Neural cell (in vitro differentiated cells): ENCODE results near the gene GUCD1. TPM values are rescaled to one million over a fixed set of nuclear protein-coding genes. Genes with fewer than 3 reads are reported as not detected.

Experiments used
- H2AFZ ChIP-seq: fragments of 200-600, 300-800 bp; sonication (generic), shearing (Covaris generic); 2 replicates; pipeline ENCODE4 v1.6.0; 2014; ENCODE audit warnings: low read depth, mild to moderate bottlenecking, antibody characterized with exemption, low read length, moderate library complexity
- H3F3A ChIP-seq: fragments of 200-600 bp; shearing (Covaris generic); 2 replicates; pipeline ENCODE4 v1.6.1; 2016; ENCODE audit warnings: mild to moderate bottlenecking, moderate library complexity, mixed read lengths, antibody characterized with exemption, low read length; ENCODE audit not compliant: insufficient read depth, poor library complexity, severe bottlenecking
- H3K27ac ChIP-seq: fragments of 200-600, 300-800 bp; sonication (generic), shearing (Covaris generic); 2 replicates; pipeline ENCODE4 v1.5.1; 2014; ENCODE audit warnings: mild to moderate bottlenecking, low read length, moderate library complexity
- H3K27me3 ChIP-seq: fragments of 300-800, 200-600 bp; sonication (generic), shearing (Covaris generic); 2 replicates; pipeline ENCODE4 v1.6.0; 2014; ENCODE audit warnings: mild to moderate bottlenecking, low read depth, low read length, moderate library complexity; ENCODE audit not compliant: insufficient read depth
- H3K36me3 ChIP-seq: fragments of 300-800, 200-600 bp; sonication (generic), shearing (Covaris generic); 2 replicates; pipeline ENCODE4 v1.5.1; 2014; ENCODE audit warnings: mild to moderate bottlenecking, antibody characterized with exemption, low read length, moderate library complexity; ENCODE audit not compliant: insufficient read depth
- H3K4me2 ChIP-seq: fragments of 300-800, 200-600 bp; sonication (generic), shearing (Covaris generic); 2 replicates; pipeline ENCODE4 v1.6.0; 2014; ENCODE audit warnings: mild to moderate bottlenecking, low read length
- H3K4me3 ChIP-seq: fragments of 300-800, 200-600 bp; sonication (generic), shearing (Covaris generic); 2 replicates; pipeline ENCODE4 v1.5.1; 2014; ENCODE audit warnings: mild to moderate bottlenecking, low read length, moderate library complexity
- H3K79me2 ChIP-seq: fragments of 200-600 bp; shearing (Covaris generic); replicated peaks from 2 replicates; pipeline ENCODE4 v1.6.0; 2014; ENCODE audit warnings: mild to moderate bottlenecking, low read length, moderate library complexity; ENCODE audit not compliant: insufficient read depth
- H3K9ac ChIP-seq: fragments of 300-800, 200-600 bp; sonication (generic), shearing (Covaris generic); 2 replicates; pipeline ENCODE4 v1.6.1; 2016; ENCODE audit warnings: mild to moderate bottlenecking, low read length, mixed read lengths
- H3K9me2 ChIP-seq: fragments of 200-600 bp; shearing (Covaris generic); 2 replicates; pipeline ENCODE4 v1.6.1; 2016; ENCODE audit warnings: mild to moderate bottlenecking, low read length, mixed read lengths; ENCODE audit not compliant: insufficient read depth
- H3K9me3 ChIP-seq: fragments of 200-600, 300-800 bp; sonication (generic), shearing (Covaris generic); 2 replicates; pipeline ENCODE4 v1.6.1; 2016; ENCODE audit warnings: mild to moderate bottlenecking, mixed run types, low read length, moderate library complexity, mixed read lengths
- H4K20me1 ChIP-seq: fragments of 200-600 bp; shearing (Covaris generic); 2 replicates; pipeline ENCODE4 v1.6.1; 2016; ENCODE audit warnings: mild to moderate bottlenecking, mixed run types; ENCODE audit not compliant: insufficient read depth
- CTCF ChIP-seq: fragments of 450-650 bp; IDR thresholded peaks from 2 replicates; pipeline ENCODE4 v1.5.1; 2014; ENCODE audit warnings: antibody characterized with exemption, mild to moderate bottlenecking, moderate library complexity; ENCODE audit not compliant: poor library complexity, severe bottlenecking
- EP300 ChIP-seq: fragments of 450-650 bp; conservative IDR thresholded peaks from 2 replicates; pipeline ENCODE4 v1.6.1; 2014; ENCODE audit warnings: antibody characterized with exemption, mild to moderate bottlenecking, moderate library complexity; ENCODE audit not compliant: poor library complexity, severe bottlenecking
- EZH2 ChIP-seq: fragments of 200-600, 300-800 bp; shearing (Covaris generic), sonication (generic); IDR thresholded peaks from 2 replicates; pipeline ENCODE4 v1.6.1; 2014; ENCODE audit warnings: antibody characterized with exemption, low read length, borderline replicate concordance, mild to moderate bottlenecking; ENCODE audit not compliant: insufficient read depth, poor library complexity, severe bottlenecking
- MXI1 ChIP-seq: fragments of 450-650 bp; conservative IDR thresholded peaks from 2 replicates; pipeline ENCODE4 v1.6.1; 2014; ENCODE audit warnings: antibody characterized with exemption, mild to moderate bottlenecking; ENCODE audit not compliant: poor library complexity, severe bottlenecking
- POLR2AphosphoS5 ChIP-seq: IDR thresholded peaks from 2 replicates; pipeline ENCODE4 v1.6.1; 2012
- RAD21 ChIP-seq: fragments of 450-650 bp; conservative IDR thresholded peaks from 2 replicates; pipeline ENCODE4 v1.6.1; 2014; ENCODE audit warnings: antibody characterized with exemption, mild to moderate bottlenecking, moderate library complexity
- REST ChIP-seq: IDR thresholded peaks from 2 replicates; pipeline ENCODE4 v1.6.1; 2012; ENCODE audit warnings: borderline replicate concordance
- SMC3 ChIP-seq: fragments of 450-650 bp; conservative IDR thresholded peaks from 2 replicates; pipeline ENCODE4 v1.6.1; 2014; ENCODE audit warnings: antibody characterized with exemption, mild to moderate bottlenecking, moderate library complexity; ENCODE audit not compliant: poor library complexity
- TAF1 ChIP-seq: IDR thresholded peaks from 2 replicates; pipeline ENCODE4 v1.6.1; 2012; ENCODE audit warnings: low read depth
- polyA plus RNA-seq: library from polyadenylated mRNA; depleted of rRNA; stranded (reverse); fragments of >200 nt; gene quantifications from 2 replicates; pipeline ENCODE4 v1.2.3, GENCODE V29; 2014

The GUCD1 gene
- polyA plus RNA-seq, 1 donor from 2014 or later = 32.6 TPM

GRCh38 chr22:24542641-24543040, 12.3 kb downstream of the GUCD1 start:
- Histone ChIP-seq H3K9me3 (no peaks in the 10 kb centered on the region), H3K27ac (no peak overlapping the region), H3K9me2 (no peaks in the 10 kb centered on the region), H3K4me3 (no peak overlapping the region), H3K36me3 (peaks cover 2% of the 10 kb centered on the region), H4K20me1 (no peaks in the 10 kb centered on the region), H2AFZ (no peak overlapping the region), H3K9ac (no peak overlapping the region), H3K27me3 (no peaks in the 10 kb centered on the region), H3K79me2 (no peaks in the 10 kb centered on the region), H3F3A (no peaks in the 10 kb centered on the region), H3K4me2 (no peak overlapping the region)
- TF ChIP-seq REST = no peak
- no peak for TF ChIP-seq EP300
- TF ChIP-seq TAF1 = no peak
- TF ChIP-seq MXI1 = no peak
- no peak for TF ChIP-seq POLR2AphosphoS5
- TF ChIP-seq RAD21 = no peak
- TF ChIP-seq CTCF = no peak
- no peak for TF ChIP-seq EZH2
- TF ChIP-seq SMC3 = no peak

GRCh38 chr22:24541681-24542515, 13.0 kb downstream of the GUCD1 start:
- no peak overlapping the region for H3K9ac ChIP-seq
- H3K79me2 ChIP-seq = no peaks in the 10 kb centered on the region
- no peaks in the 10 kb centered on the region for H4K20me1 ChIP-seq
- TF ChIP-seq MXI1 = no peak
- TF ChIP-seq REST = no peak
- no peak for TF ChIP-seq EP300
- no peak for TF ChIP-seq CTCF
- TF ChIP-seq POLR2AphosphoS5 = no peak
- TF ChIP-seq SMC3 = no peak
- no peak for TF ChIP-seq TAF1
- no peak for TF ChIP-seq RAD21
- no peak for TF ChIP-seq EZH2
- no peak overlapping the region for H3K4me3 ChIP-seq
- H2AFZ ChIP-seq = no peak overlapping the region
- no peaks in the 10 kb centered on the region for H3K27me3 ChIP-seq
- no peaks in the 10 kb centered on the region for H3K9me2 ChIP-seq
- H3K27ac ChIP-seq = no peak overlapping the region
- no peaks in the 10 kb centered on the region for H3F3A ChIP-seq
- H3K4me2 ChIP-seq = no peak overlapping the region
- no peaks in the 10 kb centered on the region for H3K9me3 ChIP-seq
- no peaks in the 10 kb centered on the region for H3K36me3 ChIP-seq
